ENCODE results near the gene CENPX. TPM values are rescaled to one million over a fixed set of nuclear protein-coding genes. Genes with fewer than 3 reads are reported as not detected.
A peak's percentile ranks its signal among the peaks of the same experiment; 100 is the strongest.

Gene CENPX
- total RNA-seq, 1 donor: 18.8 TPM

DNA sequence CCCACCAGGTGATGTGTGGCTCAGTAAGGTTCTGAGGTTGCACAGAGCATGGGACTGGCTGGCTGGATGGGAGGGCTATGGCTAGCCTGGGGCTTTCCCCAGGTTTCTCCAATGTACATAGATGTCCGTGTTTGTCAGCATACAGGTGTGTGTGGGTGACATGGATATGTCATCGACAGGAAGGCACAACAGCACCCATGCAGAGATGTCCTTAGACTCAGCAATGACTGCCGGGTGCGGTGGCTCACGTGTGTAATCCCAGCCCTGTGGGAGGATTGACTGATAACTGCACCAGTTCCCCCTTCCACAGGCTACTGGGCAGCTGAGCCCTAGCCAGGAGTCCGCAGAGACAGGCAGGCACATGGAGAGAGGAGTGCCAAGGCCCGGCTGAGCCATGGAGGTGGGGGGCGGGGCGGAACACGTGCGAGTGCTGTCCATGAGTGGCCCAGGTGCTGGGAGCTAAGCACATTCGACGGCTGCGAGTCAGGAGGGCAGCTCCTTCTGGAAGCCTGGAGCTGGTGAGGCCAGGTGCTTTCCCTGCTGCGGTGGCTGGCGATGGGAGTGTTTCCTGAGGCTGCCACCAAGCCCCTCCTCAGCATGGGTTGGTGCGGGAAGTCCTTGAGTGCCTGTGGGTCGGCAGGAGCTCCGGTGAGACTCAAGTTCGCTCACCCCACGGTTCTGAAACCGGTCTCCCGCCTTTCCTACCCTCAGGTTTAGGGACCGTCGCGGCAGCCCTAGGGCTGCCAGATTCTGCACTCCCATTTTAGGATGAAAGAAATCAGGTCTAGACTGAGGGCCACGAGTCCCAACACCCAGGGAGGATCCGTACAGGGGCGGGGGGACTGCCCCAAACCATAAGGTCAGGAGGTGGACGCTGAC, 46.1 kb downstream of the CENPX start:
- Histone ChIP-seq H3K79me2 (ENCODE audit: insufficient read depth, low read length) (peaks cover 16% of the 10 kb centered on the region), H3K4me2 (ENCODE audit: insufficient read depth, low read length) (peak overlapping the region; percentile 84), H3K27ac (ENCODE audit: low read depth, low read length) (peak overlapping the region; percentile 58), H3K4me3 (ENCODE audit: insufficient read depth, low read length) (peak overlapping the region; percentile 89), H2AFZ (ENCODE audit: low read length) (peak overlapping the region; percentile 80), H3K9me3 (ENCODE audit: low read depth, low read length) (peaks cover 4% of the 10 kb centered on the region), H3K36me3 (ENCODE audit: insufficient read depth, low read length) (peaks cover 8% of the 10 kb centered on the region), H4K20me1 (ENCODE audit: insufficient read depth, low read length) (no peaks in the 10 kb centered on the region), H3K4me1 (ENCODE audit: insufficient read depth, low read length) (peaks cover 7% of the 10 kb centered on the region), H3K27me3 (ENCODE audit: insufficient read depth, low read length) (no peaks in the 10 kb centered on the region)
- DNase-seq (ENCODE audit: insufficient read length, low spot score, missing footprints): no peak
- TF ChIP-seq, protein P1, sequence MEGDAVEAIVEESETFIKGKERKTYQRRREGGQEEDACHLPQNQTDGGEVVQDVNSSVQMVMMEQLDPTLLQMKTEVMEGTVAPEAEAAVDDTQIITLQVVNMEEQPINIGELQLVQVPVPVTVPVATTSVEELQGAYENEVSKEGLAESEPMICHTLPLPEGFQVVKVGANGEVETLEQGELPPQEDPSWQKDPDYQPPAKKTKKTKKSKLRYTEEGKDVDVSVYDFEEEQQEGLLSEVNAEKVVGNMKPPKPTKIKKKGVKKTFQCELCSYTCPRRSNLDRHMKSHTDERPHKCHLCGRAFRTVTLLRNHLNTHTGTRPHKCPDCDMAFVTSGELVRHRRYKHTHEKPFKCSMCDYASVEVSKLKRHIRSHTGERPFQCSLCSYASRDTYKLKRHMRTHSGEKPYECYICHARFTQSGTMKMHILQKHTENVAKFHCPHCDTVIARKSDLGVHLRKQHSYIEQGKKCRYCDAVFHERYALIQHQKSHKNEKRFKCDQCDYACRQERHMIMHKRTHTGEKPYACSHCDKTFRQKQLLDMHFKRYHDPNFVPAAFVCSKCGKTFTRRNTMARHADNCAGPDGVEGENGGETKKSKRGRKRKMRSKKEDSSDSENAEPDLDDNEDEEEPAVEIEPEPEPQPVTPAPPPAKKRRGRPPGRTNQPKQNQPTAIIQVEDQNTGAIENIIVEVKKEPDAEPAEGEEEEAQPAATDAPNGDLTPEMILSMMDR (IDR thresholded peaks at IDR 0.05; ENCODE audit: extremely low read depth, low read depth, low read length): no peak

DNA sequence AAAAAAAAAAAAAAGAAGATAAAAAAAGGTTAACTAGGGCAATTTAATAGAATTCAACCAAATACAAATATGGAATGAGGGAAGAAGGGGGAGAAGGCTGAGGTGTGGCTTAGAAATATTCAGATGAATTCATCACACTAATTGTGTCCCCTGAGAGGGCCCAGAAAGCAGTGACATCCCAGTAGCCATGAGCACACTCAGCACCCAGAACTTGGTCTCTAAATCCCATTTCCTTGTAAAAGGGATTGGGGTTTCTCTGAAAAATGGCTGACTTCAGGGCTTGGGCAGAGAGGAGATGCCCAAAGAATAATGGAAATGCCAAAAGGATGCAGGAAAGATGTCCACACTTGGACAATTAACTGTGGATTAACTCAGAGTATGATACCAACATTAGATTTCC, 49.2 kb downstream of the CENPX start:
- Histone ChIP-seq H2AFZ (ENCODE audit: low read length) (no peak overlapping the region), H3K9me3 (ENCODE audit: low read depth, low read length) (peaks cover 4% of the 10 kb centered on the region), H3K4me3 (ENCODE audit: insufficient read depth, low read length) (no peak overlapping the region), H3K27ac (ENCODE audit: low read depth, low read length) (no peak overlapping the region), H3K4me1 (ENCODE audit: insufficient read depth, low read length) (peaks cover 6% of the 10 kb centered on the region), H3K27me3 (ENCODE audit: insufficient read depth, low read length) (no peaks in the 10 kb centered on the region), H3K36me3 (ENCODE audit: insufficient read depth, low read length) (no peaks in the 10 kb centered on the region), H4K20me1 (ENCODE audit: insufficient read depth, low read length) (no peaks in the 10 kb centered on the region), H3K4me2 (ENCODE audit: insufficient read depth, low read length) (no peak overlapping the region), H3K79me2 (ENCODE audit: insufficient read depth, low read length) (peaks cover 4% of the 10 kb centered on the region)
- DNase-seq (ENCODE audit: insufficient read length, low spot score, missing footprints): no peak
- TF ChIP-seq, protein P1 (IDR thresholded peaks at IDR 0.05; ENCODE audit: extremely low read depth, low read depth, low read length): no peak

DNA sequence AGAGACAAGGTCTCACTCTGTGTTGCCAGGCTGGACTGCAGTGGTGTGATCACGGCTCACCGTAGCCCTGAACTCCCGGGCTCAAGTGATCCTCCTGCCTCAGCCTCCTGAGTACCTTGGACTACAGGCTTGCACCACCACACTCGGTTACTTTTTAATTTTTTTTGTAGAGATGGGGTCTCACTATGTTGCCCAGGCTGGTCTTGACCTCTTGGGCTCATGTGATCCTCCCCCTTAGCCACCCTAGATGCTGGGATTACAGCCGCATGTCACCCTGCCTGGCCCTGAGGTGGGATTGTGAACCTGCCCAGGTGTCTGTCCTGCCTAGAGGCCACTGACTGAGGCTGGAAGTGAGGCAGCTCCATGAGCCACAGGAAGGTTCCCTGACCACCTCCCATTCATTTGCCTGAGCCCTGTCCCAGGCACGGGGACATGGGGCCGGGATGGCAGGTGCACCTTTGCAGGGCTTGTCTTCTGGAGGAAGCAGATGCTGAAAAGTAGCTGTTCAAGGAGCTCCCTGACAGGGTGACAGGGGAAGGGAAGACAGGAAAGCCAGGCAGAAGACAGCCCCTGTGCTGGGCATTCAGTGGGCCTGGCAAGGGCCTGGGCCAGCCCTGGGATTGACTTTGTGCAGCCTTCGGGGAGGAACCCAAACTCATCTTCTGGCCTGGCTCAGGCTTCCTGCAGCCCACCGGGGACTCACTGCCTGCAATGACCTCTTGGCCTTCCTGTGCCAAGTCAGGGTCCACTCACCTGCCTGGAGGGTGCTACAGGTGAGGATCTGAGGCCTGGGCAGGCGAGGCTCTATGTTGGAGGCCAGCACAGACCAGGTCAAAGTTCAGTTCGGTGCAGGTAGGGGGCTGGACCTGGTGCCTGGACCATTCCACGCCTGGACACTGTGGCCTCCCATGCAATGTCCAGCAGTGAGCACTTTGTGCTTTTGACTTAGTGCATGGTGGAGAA, 53.5 kb downstream of the CENPX start:
- no peaks in the 10 kb centered on the region for H4K20me1 ChIP-seq (ENCODE audit: insufficient read depth, low read length)
- no peak overlapping the region for H2AFZ ChIP-seq (ENCODE audit: low read length)
- no peak overlapping the region for H3K4me2 ChIP-seq (ENCODE audit: insufficient read depth, low read length)
- H3K4me1 ChIP-seq (ENCODE audit: insufficient read depth, low read length): peaks cover 6% of the 10 kb centered on the region
- peak; percentile 49 for DNase-seq (ENCODE audit: insufficient read length, low spot score, missing footprints)
- H3K27me3 ChIP-seq (ENCODE audit: insufficient read depth, low read length): peaks cover under 1% of the 10 kb centered on the region
- peaks cover 4% of the 10 kb centered on the region for H3K9me3 ChIP-seq (ENCODE audit: low read depth, low read length)
- TF ChIP-seq, protein P1 (IDR thresholded peaks at IDR 0.05; ENCODE audit: extremely low read depth, low read depth, low read length): no peak
- H3K27ac ChIP-seq (ENCODE audit: low read depth, low read length): no peak overlapping the region
- no peaks in the 10 kb centered on the region for H3K36me3 ChIP-seq (ENCODE audit: insufficient read depth, low read length)
- no peaks in the 10 kb centered on the region for H3K79me2 ChIP-seq (ENCODE audit: insufficient read depth, low read length)
- H3K4me3 ChIP-seq (ENCODE audit: insufficient read depth, low read length): no peak overlapping the region

Other genes starting within 250 kb of the CENPX start
- under 0.01 TPM in 1 of 2 replicates, not detected in the other for gene GCGR, start 218.7 kb downstream of the CENPX start, total RNA-seq
- gene MCRIP1, start 189.6 kb downstream of the CENPX start, total RNA-seq: 136 and 163 TPM in 2 replicates
- not detected in 2 replicates for gene PPP1R27, start 187.8 kb downstream of the CENPX start, total RNA-seq
- gene P4HB, start 162.3 kb downstream of the CENPX start, total RNA-seq: 1,119 and 1,240 TPM in 2 replicates
- 120 and 133 TPM in 2 replicates for gene ARHGDIA, start 151.5 kb downstream of the CENPX start, total RNA-seq
- gene ALYREF, start 131.3 kb downstream of the CENPX start, total RNA-seq: 58.0 and 60.1 TPM in 2 replicates
- 105 and 123 TPM in 2 replicates for gene ANAPC11, start 131.2 kb downstream of the CENPX start, total RNA-seq
- gene NPB, start 120.6 kb downstream of the CENPX start, total RNA-seq: under 0.01 TPM in 1 of 2 replicates, not detected in the other
- gene PCYT2, start 111.5 kb downstream of the CENPX start, total RNA-seq: 61.6 and 67.0 TPM in 2 replicates
- 15.0 and 22.1 TPM in 2 replicates for gene SIRT7, start 104.7 kb downstream of the CENPX start, total RNA-seq
- gene MAFG, start 95.1 kb downstream of the CENPX start, total RNA-seq: 27.1 and 32.6 TPM in 2 replicates
- 121 and 141 TPM in 2 replicates for gene PYCR1, start 85.6 kb downstream of the CENPX start, total RNA-seq
- not detected in 2 replicates for gene MYADML2, start 75.6 kb downstream of the CENPX start, total RNA-seq
- 0.72 TPM in 1 of 2 replicates, not detected in the other for gene NOTUM, start 61.7 kb downstream of the CENPX start, total RNA-seq
- 33.9 and 35.8 TPM in 2 replicates for gene ASPSCR1, start 45.2 kb downstream of the CENPX start, total RNA-seq
- 12.1 and 13.4 TPM in 2 replicates for gene LRRC45, start 427 bp upstream of the CENPX start, total RNA-seq
- gene RAC3, start 8.8 kb upstream of the CENPX start, total RNA-seq: 0.59 and 1.8 TPM in 2 replicates
- 23.9 and 31.8 TPM in 2 replicates for gene DCXR, start 14.8 kb upstream of the CENPX start, total RNA-seq
- gene RFNG, start 28.9 kb upstream of the CENPX start, total RNA-seq: 46.3 and 52.7 TPM in 2 replicates
- gene GPS1, start 29.0 kb upstream of the CENPX start, total RNA-seq: 90.2 and 93.7 TPM in 2 replicates
- gene DUS1L, start 42.9 kb upstream of the CENPX start, total RNA-seq: 43.8 and 43.9 TPM in 2 replicates
- 120 and 142 TPM in 2 replicates for gene FASN, start 75.4 kb upstream of the CENPX start, total RNA-seq
- gene CCDC57, start 190.0 kb upstream of the CENPX start, total RNA-seq: 21.0 and 25.9 TPM in 2 replicates
- gene SLC16A3, start 206.2 kb upstream of the CENPX start, total RNA-seq: 129 and 222 TPM in 2 replicates

Data from osteoblast (primary cell).